NT2/D1 (cell line): ENCODE measurements around the gene SLC25A5.
"Not testable (repeated sequence)": the region's sequence is repeated elsewhere in the genome, so short reads cannot be mapped to it uniquely, and the experiment has no call there.

Experiments
- DNase-seq: peaks from one replicate; pipeline ENCODE4 v3.0.0-alpha.2; 2011; ENCODE audit warnings: low read depth, low spot score
- H3K27me3 ChIP-seq: 2 replicates; pipeline ENCODE4 v1.6.0; 2011; ENCODE audit warnings: mild to moderate bottlenecking; ENCODE audit not compliant: insufficient read length, insufficient read depth
- H3K36me3 ChIP-seq: 2 replicates; pipeline ENCODE4 v1.6.1; 2011; ENCODE audit warnings: mild to moderate bottlenecking, low read length, mixed read lengths; ENCODE audit not compliant: insufficient read depth, insufficient read length
- H3K4me1 ChIP-seq: 2 replicates; pipeline ENCODE4 v1.5.1; 2011; ENCODE audit not compliant: insufficient read depth, insufficient read length
- H3K4me3 ChIP-seq: 2 replicates; pipeline ENCODE4 v1.5.1; 2011; ENCODE audit warnings: low read depth; ENCODE audit not compliant: insufficient read length
- H3K9ac ChIP-seq: 2 replicates; pipeline ENCODE4 v1.6.0; 2011; ENCODE audit warnings: low read depth; ENCODE audit not compliant: insufficient read length
- H3K9me3 ChIP-seq: 2 replicates; pipeline ENCODE4 v1.5.1; 2011; ENCODE audit warnings: mild to moderate bottlenecking, low read length; ENCODE audit not compliant: insufficient read depth
- SUZ12 ChIP-seq: IDR thresholded peaks from 2 replicates; pipeline ENCODE4 v1.6.1; 2011; ENCODE audit not compliant: insufficient read length, insufficient read depth; ENCODE audit errors: extremely low read depth
- YY1 ChIP-seq: IDR thresholded peaks from 2 replicates; pipeline ENCODE4 v1.6.1; 2011; ENCODE audit not compliant: insufficient read length, insufficient read depth
- ZNF274 ChIP-seq: IDR thresholded peaks from 2 replicates; pipeline ENCODE4 v1.6.1; 2011; ENCODE audit warnings: mild to moderate bottlenecking, low read depth, low read length

Gene SLC25A5

GRCh38 chrX:119500061-119500800 is 32.0 kb downstream of the SLC25A5 start:
- Histone ChIP-seq H3K4me3 (no peak overlapping the region), H3K9me3 (no peaks in the 10 kb centered on the region), H3K4me1 (peaks cover 6% of the 10 kb centered on the region), H3K27me3 (no peaks in the 10 kb centered on the region), H3K9ac (no peak overlapping the region), H3K36me3 (no peaks in the 10 kb centered on the region)
- no peak for DNase-seq
- TF ChIP-seq ZNF274 (no peak), YY1 (no peak), SUZ12 (no peak)

GRCh38 chrX:119501511-119502148 is 33.4 kb downstream of the SLC25A5 start:
- peaks cover 6% of the 10 kb centered on the region for H3K4me1 ChIP-seq
- no peaks in the 10 kb centered on the region for H3K9me3 ChIP-seq
- H3K4me3 ChIP-seq: no peak overlapping the region
- no peak overlapping the region for H3K9ac ChIP-seq
- no peaks in the 10 kb centered on the region for H3K27me3 ChIP-seq
- H3K36me3 ChIP-seq: no peaks in the 10 kb centered on the region
- DNase-seq: no peak
- TF ChIP-seq ZNF274: no peak
- TF ChIP-seq SUZ12: no peak
- TF ChIP-seq YY1: no peak

- H3K4me3 ChIP-seq: no peak overlapping the region
- H3K4me1 ChIP-seq: peaks cover 6% of the 10 kb centered on the region
- no peaks in the 10 kb centered on the region for H3K36me3 ChIP-seq
- no peak for DNase-seq
- no peaks in the 10 kb centered on the region for H3K9me3 ChIP-seq
- TF ChIP-seq SUZ12 (no peak), ZNF274 (no peak)
- no peaks in the 10 kb centered on the region for H3K27me3 ChIP-seq
- no peak overlapping the region for H3K9ac ChIP-seq
Observed at GRCh38 chrX:119502727-119503483, 34.7 kb downstream of the SLC25A5 start.

GRCh38 chrX:119503484-119503861 is 35.2 kb downstream of the SLC25A5 start:
- no peak for TF ChIP-seq YY1
- TF ChIP-seq SUZ12: no peak
- TF ChIP-seq ZNF274: no peak
- DNase-seq: no peak
- H3K36me3 ChIP-seq: no peaks in the 10 kb centered on the region
- no peak overlapping the region for H3K4me3 ChIP-seq
- H3K9ac ChIP-seq: no peak overlapping the region
- H3K27me3 ChIP-seq: no peaks in the 10 kb centered on the region
- H3K9me3 ChIP-seq: no peaks in the 10 kb centered on the region
- H3K4me1 ChIP-seq: peaks cover 6% of the 10 kb centered on the region

- not testable (repeated sequence) for H3K27me3 ChIP-seq, H3K4me1 ChIP-seq, H3K4me3 ChIP-seq, H3K9me3 ChIP-seq, DNase-seq, H3K36me3 ChIP-seq, H3K9ac ChIP-seq
Observed at GRCh38 chrX:119505145-119505544, 36.9 kb downstream of the SLC25A5 start.

- H3K27me3 ChIP-seq: no peaks in the 10 kb centered on the region
- TF ChIP-seq YY1: no peak
- no peak for TF ChIP-seq ZNF274
- no peak for TF ChIP-seq SUZ12
- H3K4me3 ChIP-seq: no peak overlapping the region
- no peaks in the 10 kb centered on the region for H3K36me3 ChIP-seq
- peaks cover 6% of the 10 kb centered on the region for H3K4me1 ChIP-seq
- no peaks in the 10 kb centered on the region for H3K9me3 ChIP-seq
- no peak overlapping the region for H3K9ac ChIP-seq
- DNase-seq: no peak
Observed at GRCh38 chrX:119505945-119506344, 37.7 kb downstream of the SLC25A5 start.

- H3K9me3 ChIP-seq: no peaks in the 10 kb centered on the region
- H3K9ac ChIP-seq: no peak overlapping the region
- H3K4me1 ChIP-seq: peaks cover 6% of the 10 kb centered on the region
- no peaks in the 10 kb centered on the region for H3K27me3 ChIP-seq
- H3K36me3 ChIP-seq: no peaks in the 10 kb centered on the region
- TF ChIP-seq YY1: no peak
- no peak for TF ChIP-seq ZNF274
- no peak for TF ChIP-seq SUZ12
- no peak overlapping the region for H3K4me3 ChIP-seq
- no peak for DNase-seq
Observed at GRCh38 chrX:119507206-119507605, 39.0 kb downstream of the SLC25A5 start.
